MM.1S (cell line): Measurements from ENCODE around the gene NEU1.

Experiments
- CTCF ChIP-seq: fragments of 300-600 bp; sonication (generic); IDR thresholded peaks from 2 replicates; pipeline ENCODE4 v1.5.1; 2016; ENCODE audit warnings: antibody characterized with exemption, low read length, mixed read lengths
- EZH2phosphoT487 ChIP-seq: fragments of 300-600 bp; sonication (generic); IDR thresholded peaks from 2 replicates; pipeline ENCODE4 v1.6.1; 2018; ENCODE audit warnings: antibody characterized with exemption, low read length

DNA sequence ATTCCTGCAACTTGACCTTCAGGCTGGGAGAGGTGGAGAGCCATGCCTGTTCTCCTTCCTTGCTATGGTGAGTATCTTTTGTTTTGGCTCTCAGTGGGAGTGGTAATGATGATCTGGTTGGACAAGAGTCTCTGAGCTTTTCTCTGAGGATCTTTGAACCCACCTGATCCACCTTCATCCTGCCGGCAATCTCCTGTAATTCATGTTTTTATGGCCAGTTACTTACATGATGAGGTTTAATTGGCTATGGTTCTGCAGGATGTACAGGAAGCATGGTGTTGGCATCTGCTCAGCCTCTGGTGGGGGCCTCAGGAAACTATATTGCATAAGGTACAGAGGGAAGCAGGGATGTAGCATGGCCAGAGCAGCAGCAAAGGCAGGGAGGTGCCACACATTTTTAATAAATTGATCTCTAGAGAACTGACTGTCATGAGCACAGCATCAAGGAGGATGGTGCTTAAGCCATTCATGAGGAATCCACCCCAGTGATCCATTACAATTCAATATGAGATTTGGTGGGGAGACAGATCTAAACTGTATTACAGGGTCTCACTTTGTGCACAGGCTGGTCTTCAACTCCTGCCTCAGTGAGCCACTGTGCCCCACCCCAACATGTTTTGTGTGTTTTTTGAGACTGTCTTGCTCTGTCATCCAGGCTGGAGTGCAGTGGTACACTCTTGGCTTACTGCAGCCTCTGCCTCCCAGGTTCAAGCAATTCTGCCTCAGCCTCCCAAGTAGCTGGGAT lies 25.1 kb downstream of the NEU1 start:
- no peak for TF ChIP-seq CTCF
- no peak for TF ChIP-seq EZH2phosphoT487
